Femur (tissue), 1 donor: ENCODE results near the gene EVI5.
"Not testable (repeated sequence)": the region's sequence is repeated elsewhere in the genome, so short reads cannot be mapped to it uniquely, and the experiment has no call there.

Experiments used
- DNase-seq: peaks from one replicate; pipeline ENCODE4 v3.0.0-alpha.2; 2017

Gene EVI5

DNA sequence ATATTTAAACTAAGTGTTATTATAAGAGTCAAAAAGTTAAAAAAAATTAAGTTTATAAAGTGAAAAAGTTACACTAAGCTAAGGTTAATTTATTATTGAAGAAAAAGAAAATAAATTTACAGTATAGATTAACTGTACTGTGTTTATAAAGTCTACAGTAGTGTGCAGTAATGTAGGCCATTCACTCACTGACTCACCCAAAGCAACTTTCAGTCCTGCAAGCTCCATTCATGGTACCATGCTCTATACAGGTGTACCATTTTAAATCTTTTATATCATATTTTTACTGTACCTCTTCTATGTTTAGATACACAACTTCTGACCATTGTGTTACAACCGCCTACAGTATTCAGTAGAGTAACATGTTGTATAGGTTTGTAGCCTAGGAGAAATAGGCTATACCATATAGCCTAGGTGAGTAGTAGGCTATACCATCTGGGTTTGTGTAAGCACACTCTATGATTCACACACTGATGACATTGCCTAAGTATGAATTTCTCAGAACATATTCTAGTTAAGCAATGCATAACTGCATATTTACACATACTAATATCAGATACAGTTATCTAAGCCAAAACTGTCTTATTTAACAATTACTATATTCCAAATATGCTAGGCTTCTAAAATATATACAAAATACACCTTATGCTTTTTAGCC lies 217.6 kb downstream of the EVI5 start:
- DNase-seq = no peak

DNA sequence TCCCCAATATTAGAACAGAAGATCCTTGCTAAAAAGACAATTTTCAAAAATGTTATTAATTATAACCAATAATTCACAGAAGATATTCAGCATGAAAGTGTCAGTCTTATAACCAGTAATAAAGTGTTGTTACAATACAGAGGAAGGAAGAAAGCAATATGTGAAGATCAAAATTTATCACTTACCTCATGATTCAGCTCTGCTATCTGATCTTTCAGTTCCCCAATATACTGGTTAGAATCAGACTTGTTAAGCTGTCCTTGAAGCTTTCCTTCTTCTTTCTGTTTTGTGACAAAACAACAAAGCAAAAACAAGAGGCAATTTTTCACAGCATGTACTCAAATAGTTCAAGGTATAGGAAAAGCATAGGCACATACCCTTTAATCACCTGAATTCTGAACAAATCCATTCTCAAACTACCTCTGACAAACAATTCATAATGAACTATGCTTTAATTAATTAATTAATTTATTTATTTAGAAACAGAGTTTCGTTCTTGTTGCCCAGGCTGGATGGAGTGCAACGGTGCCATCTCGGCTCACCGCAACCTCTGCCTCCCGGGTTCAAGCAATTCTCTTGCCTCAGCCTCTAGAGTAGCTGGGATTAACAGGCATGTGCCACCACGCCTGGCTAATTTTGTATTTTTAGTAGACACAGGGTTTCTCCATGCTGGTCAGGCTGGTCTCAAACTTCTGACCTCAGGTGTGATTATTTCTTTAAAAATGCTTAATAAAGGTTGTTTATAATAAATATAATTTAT lies 221.3 kb downstream of the EVI5 start:
- DNase-seq = no peak

DNA sequence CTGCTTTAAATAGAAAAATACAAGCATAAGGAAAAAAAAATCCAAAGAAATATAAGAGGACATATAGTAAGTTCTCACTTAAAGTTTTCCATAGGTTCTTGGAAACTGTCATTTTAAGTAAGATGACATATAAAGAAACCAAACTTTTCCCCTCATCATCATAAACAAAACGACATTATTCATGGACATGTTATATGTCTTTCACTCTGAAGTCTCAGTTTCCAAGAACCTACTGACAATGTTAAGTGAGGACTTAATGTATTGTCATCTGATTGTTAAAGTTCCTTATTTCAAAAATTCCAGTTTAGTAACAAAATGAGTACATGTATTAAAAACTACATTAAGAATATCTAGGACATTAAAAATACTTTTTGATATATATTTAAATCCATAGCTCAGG lies 228.6 kb downstream of the EVI5 start:
- DNase-seq = no peak

DNA sequence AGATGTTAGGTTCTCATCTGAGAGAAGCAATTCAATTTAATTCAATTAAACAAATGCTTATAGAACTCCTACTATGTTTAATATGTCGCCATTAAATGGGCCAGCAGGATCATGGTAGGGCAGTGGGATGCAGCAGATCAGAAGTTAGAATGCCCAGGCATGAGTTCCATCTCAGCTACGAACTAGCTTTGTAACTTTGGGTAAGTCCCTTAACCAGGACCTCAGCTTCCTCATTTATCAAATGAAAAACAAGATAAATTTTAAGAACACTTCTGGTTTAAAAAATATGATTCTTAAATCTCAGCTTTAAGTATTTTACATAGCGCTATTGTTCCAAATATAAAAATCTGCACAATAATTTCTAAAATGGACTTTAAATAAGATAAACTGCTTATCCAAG lies 230.7 kb downstream of the EVI5 start:
- DNase-seq = no peak

DNA sequence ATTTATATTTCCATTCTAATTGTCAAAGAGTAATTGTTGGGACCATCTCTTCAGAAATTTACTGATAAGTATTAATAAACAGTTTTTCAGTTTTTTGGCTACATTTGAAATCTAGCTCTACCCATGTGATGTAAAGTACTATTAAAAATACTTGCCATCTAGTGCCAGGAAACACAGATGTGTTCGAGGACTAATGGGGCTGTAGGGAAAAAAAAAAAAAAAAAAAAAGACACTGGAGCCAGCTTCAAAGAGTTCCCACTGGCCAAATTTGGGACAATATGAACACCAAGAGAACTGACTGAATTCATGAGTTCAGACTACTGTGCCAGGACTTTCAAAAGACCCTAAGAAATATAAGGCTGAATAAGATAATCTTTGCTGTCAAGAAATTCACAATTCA lies 233.0 kb downstream of the EVI5 start:
- DNase-seq = no peak

DNA sequence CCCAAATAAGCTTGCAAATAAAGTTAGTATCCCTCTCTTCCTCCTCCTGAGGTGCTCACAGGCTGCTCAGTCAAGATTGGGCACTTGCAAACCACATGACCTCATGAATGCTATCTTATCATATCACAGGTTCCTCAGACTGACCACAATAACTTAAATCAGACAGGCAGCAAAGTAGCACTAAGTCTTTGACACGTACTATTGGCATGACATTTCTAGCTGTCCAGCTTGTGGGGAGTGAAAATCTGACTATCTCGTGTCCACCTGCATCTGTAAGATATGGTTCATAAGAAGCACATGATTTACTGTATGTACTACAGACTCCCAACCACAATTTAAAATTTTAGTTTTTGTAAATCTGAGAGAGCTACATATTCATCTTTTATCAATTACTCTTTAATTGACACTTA lies 240.1 kb downstream of the EVI5 start:
- no peak for DNase-seq

DNA sequence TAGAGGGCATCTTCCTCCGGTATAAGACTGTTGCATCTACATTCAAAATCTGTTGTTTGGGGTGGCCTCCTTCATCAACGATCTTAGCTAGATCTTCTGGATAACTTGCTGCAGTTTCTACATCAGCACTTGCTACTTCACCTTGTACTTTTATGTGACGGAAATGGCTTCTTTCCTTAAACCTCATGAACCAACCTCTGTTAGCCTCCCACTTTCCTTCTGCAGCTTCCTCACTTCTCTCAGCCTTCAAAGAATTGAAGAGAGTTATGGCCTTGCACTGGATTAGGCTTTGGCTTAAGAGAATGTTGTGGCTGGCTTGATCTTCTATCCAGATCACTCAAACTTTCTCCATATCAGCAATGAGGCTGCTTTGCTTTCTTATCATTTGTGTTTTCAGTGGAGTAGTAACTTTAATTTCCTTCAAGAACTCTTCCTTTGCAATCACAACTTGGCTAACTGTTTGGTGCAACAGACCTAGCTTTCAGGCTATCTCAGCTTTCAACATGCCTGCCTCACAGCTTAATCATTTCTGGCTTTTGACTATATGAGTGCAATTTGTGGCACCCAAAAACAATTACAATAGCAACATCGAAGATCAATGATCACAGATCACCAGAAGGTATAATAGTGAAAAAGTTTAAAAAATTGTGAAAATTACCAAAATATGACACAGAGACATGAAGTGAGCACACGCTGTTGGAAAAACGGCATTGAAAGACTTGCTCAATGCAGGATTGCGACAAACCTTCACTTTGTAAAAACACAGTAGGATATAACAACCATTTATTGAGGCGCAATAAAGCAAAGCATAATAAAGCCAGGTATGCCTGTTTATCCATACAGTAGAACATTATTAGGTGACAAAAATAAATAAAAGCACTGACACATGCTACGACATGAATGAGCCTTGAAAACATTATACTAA lies 241.5 kb downstream of the EVI5 start:
- DNase-seq = no peak

DNA sequence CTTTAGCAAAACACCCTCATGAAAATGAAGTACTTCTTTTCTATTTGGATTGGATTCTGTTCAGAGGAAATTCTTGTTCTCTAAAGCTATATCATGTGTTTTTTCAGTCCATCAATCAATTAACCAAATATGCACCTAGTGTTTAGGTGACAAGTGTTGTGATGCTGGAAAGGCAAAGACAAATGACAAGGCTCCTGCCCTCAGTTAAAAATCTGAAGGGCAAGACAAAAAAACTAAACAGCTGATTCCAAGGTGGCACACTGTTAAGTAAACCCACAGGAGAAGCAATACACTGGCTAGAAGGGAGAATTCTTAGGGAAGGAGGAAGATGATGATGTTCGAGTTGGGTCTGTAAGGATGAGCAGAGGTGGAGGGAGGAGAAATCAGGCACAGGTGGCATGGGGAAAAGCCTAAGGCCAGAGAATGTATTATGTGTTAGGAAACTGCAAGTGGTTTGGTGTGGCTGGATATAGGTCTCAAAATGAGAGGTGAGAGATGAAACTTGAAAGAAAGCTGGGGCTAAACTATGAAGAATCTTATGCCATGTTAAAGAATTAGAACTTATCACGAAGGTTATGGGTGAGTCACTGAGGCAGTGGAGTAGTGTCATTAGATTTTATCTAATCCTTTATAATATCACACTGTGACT lies 246.4 kb downstream of the EVI5 start:
- DNase-seq = no peak

DNA sequence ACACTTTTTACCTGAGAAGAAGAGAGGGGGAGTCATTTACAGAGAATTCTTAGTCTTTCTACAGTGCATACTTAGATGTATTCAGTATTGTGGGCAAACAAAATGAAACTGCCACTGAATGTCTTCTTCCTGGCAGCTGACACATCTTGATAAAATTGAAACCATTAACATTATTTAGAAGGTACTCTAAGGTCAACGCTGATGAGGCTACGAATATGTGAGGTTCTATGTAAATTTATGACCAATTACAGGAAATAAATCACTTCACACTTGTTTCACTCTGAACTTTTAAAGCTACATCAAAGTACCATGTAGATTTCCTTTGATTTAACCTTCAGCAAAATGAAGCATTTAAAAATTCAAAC lies 246.9 kb downstream of the EVI5 start:
- DNase-seq = no peak

DNA sequence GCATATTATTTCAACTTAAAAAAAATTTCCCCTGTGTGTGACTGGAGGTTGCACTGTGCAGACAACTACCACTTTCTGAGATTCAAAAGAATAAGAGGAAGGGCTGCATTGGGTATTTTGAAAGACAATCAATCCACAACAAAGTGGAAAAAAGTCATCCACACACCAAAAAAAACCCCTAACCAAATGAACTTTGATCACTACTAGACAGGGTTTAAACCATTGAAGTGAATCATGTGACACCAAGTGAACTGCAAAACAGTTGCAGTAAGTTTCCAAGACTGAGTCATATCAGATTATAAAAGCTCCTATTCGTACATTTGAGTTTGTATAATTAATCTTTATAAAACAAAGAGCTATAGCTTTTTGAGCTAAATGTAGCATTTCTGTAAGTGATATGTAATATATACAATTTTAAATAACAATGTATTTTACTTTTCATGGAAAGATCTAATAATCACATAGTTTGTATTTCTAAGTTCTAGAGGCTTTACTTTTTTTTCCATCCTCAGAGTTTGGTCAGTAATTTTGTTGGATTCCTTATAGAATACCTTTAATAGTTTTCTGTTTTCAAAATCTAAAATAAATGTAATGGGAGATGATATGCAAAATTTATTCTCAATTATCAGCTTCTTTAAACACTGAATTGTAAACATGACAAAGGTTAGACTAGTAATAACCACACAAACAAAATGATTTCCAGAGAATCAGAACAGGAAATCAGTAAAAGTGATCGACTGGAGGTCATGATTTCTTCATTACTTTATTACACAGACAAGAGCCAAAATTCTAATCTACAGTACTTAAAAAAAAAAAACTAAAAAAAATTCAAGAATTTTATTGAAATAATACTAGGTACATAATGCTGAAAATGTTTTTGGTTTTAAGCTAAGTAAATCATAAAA lies 247.7 kb downstream of the EVI5 start:
- DNase-seq = no peak

DNA sequence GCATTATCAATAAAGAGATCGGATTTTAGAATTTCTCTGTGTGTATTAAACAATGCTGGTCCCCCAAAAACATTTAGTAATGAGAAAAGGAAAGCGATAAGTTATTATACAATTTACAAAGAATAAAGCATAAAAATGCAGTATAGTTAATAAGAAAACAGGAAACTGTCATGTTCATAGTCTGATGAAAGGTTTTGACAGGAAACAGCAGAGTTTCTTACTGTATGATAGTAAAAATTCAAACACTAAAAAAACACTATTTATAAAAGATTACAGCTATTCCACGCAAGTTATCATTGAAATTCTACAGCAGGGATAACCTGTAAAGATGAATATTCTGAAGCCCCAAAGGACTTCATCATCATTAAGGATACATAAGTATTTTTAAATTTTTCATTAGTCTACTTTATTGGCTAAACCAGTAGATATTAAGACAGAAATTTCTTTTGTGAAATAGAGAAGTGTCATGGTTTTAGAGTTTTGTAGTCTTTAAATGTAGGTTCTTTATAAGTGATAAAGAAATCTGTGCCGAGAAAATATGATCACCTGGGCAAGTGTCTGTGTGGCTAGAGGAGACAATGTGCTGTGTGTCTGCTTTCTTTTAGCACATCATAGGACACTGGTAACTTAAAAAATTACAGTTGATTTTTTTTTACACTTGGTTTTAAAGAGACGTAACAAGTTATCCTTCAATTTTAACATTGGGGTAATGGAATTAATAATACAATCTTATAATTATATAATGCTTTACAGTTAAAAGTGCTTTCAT lies 248.5 kb downstream of the EVI5 start:
- no peak for DNase-seq

DNA sequence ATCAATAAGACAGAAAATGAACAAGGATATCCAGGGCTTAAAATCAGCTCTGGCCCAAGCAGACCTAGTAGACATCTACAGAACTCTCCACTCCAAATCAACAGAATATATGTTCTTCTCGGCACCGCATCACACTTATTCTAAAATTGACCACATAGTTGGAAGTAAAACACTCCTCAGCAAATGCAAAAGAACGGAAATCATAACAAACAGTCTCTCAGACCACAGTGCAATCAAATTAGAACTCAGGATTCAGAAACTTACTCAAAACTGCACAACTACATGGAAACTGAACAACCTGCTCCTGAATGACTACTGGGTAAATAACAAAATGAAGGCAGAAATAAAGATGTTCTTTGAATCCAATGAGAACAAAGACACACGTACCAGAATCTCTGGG lies 252.5 kb downstream of the EVI5 start:
- DNase-seq = not testable (repeated sequence)

DNA sequence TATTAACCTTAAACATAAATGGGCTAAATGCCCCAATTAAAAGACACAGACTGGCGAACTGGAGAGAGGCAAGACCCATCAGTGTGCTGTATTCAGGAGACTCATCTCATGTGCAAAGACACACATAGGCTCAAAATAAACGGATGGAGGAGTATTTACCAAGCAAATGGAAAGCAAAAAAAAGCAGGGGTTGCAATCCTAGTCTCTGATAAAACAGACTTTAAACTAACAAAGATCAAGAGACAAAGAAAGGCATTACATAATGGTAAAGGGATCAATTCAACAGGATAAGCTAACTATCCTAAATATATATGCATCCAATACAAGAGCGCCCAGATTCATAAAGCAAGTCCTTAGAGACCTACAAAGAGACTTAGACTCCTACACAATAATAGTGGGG lies 253.0 kb downstream of the EVI5 start:
- DNase-seq = not testable (repeated sequence)

DNA sequence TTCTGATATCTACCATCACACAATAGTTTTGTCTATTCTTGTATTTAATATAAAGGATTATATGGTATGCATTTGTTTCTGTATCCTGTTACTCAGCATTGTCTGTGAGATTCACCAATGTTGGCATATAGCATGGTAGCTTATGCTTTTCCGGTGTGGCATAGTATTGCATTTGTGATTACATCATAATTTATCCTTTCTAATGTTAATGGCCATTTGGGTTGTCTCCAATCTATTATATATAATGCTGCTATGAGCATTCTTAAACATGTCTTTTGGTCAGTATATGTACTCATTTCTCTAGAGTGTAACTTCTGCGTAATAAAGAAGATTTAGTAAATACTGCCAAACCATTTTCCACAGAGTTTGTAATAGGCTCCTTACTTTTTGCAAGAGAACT lies 257.2 kb downstream of the EVI5 start:
- no peak for DNase-seq

DNA sequence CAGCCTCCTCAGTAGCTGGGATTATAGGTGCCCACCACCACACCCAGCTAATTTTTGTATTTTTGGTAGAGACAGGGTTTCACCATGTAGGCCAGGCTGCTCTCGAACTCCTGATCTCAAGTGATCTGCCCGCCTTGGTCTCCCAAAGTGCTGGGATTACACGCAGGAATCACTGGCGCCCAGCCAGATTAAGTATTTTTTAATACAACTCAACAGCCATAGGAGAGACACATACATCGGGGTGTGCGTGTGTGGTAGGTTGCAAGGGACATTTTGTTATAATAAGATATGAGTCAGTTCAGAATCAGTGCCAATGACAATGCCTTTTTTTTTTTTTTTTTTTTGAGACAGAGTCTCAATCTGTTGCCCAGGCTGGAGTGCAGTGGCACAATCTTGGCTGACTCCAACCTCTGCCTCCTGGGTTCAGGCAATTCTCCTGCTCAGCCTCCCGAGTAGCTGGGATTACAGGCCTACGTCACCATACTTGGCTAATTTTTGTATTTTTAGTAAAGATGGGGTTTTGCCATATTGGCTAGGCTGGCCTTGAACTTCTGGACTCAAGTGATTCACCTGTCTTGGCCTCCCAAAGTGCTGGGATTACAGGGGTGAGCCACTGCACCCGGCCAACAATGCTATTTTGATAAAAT lies 259.8 kb downstream of the EVI5 start:
- not testable (repeated sequence) for DNase-seq

DNA sequence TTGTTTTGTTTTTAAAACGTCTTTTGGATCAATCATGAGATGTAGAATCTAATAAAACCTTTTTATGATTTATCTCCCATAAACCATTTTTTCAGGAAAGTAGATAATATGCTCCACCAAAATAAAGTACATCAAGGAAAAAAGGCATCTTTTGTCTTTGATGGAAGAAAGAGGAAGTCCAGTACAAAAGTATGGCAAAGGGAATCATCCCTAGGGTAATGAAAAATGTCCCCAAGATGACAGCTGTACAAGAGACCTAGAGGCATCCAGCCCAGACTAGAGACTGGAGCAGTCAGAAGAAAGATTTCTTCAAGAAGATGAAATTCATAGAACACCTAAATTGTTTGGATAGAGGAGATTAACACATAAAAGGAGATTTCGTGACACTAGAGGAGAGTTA lies 265.9 kb downstream of the EVI5 start:
- no peak for DNase-seq

DNA sequence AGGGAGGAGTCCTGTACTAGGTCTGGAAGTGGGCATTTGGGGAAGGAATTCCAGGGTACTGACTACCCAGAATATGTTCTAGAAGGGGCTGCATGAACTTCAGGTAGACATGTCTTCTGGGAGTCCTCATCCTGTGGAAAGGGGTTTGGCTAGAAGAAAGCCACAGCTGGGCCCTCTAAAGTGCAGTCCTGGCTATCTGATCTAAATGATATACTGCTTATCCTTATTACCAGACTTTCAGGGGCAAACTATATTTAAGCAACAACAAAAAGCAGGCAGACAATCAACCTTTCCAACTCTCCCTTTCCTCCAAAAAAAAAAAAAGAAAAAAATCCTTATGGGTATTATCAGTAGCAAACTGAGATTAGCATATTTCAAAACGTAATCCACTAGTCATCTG lies 268.3 kb downstream of the EVI5 start:
- no peak for DNase-seq

DNA sequence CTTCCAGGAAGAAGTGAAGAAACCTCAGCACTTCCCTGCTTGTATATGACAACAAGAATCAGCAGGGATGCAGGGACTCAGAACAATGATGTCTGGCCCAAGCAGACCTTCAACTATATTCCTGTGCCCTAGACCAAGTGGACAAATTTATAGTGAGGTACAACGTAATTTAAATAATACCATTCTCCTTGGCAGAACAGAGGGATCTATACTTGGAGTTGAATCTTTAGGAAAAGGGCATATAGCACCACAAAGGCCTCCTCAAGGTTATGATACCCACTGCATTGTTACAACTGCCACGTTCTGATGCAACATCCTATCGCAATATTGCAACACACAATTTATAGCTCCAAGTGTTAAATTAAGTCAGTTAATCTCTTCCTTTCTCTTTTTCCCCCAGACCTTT lies 269.1 kb downstream of the EVI5 start:
- no peak for DNase-seq

DNA sequence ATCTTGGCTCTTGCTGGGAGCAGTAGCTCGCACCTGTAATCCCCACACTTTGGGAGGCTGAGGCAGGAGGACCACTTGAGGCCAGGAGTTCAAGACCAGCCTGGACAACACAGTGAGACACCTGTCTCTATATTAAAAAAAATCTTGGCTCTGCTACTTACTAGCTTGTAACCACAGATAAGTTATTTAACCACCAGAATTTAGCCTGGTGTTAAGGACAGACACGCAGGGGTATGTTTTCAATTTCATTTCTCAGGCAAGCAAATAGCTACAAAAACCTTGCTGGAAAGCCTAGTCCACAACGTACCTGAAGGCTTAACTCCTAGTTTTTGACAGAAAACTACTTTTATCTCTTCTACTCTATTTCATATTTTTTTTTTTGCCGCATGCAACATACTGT lies 273.4 kb downstream of the EVI5 start:
- DNase-seq = no peak

DNA sequence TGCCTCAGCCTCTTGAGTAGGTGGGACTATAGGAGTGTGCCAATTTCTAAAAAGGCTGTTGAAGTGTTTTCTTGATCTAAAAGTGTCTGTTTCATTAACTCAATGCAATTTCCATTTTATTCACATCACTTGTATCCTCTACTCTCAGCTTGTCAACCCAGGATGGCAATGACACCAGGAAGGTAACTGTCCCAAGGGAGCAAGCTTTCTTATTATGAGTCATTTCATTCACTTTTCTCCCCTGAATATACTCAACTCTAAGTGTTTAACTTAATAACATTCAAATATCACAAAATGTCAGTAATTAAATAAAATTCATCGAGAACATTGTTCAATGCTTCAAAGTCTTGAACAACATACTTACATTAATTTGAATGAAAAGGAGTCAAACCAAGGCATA lies 275.3 kb downstream of the EVI5 start:
- no peak for DNase-seq
